Ovary (tissue), 3 donors: Measurements from ENCODE around the gene MCUB.

Experiments
- CTCF ChIP-seq, 3 donors: fragments of 450-650 bp in 2 of 3; fragments of 200-600 bp in 1 of 3; IDR thresholded peaks; one replicate each; pipeline versions ENCODE4 v1.5.1 to v1.8.0; 2016 to 2022; ENCODE audit warnings: antibody characterized with exemption in 3 of 3, mild to moderate bottlenecking in 1 of 3
- EP300 ChIP-seq: sonication (generic); formaldehyde crosslinking; IDR thresholded peaks from one replicate; pipeline ENCODE4 v1.6.1; 2017; ENCODE audit warnings: antibody characterized with exemption
- POLR2A ChIP-seq: fragments of 450-650 bp; IDR thresholded peaks from one replicate; pipeline ENCODE4 v1.6.1; 2017; ENCODE audit warnings: antibody characterized with exemption, mild to moderate bottlenecking, moderate library complexity
- donor health status: DM: no; HTN: no; CAD: no.

GRCh38 chr4:109608879-109609278 lies 48.8 kb downstream of the MCUB start:
- no peak for TF ChIP-seq CTCF (IDR thresholded peaks at IDR 0.05)
- TF ChIP-seq EP300: no peak
- TF ChIP-seq POLR2A: no peak
